ENCODE measurements around the gene TBC1D14. TPM values are rescaled to one million over a fixed set of nuclear protein-coding genes. Genes with fewer than 3 reads are reported as not detected.

The TBC1D14 gene
- total and polyA plus RNA-seq, 2 of the 4 experiments (the other 2 are of a cell fraction): 31.7 to 40.7 TPM

- no peak for ATAC-seq (ENCODE audit: low read depth)
- peaks cover 16% of the 10 kb centered on the region for H3K4me1 ChIP-seq (ENCODE audit: control insufficient read depth, insufficient read depth, low read length)
- H3K9ac ChIP-seq (ENCODE audit: low read depth, low read length): no peak overlapping the region
- H3K9me1 ChIP-seq (ENCODE audit: insufficient read depth, low read length): peaks cover 17% of the 10 kb centered on the region
- H3K27ac ChIP-seq (ENCODE audit: insufficient read depth, low read length): no peak overlapping the region
- no peaks in the 10 kb centered on the region for H3K27me3 ChIP-seq (ENCODE audit: control insufficient read depth, insufficient read depth, low read length)
- TF ChIP-seq CEBPB (IDR thresholded peaks at IDR 0.05; ENCODE audit: low read depth, low read length) (no peak), POLR2A (IDR thresholded peaks at IDR 0.05; ENCODE audit: low read depth, low read length) (no peak), RAD21 (IDR thresholded peaks at IDR 0.05; ENCODE audit: low read length) (no peak), SMC3 (IDR thresholded peaks at IDR 0.05; ENCODE audit: low read depth, low read length) (no peak), RFX5 (IDR thresholded peaks at IDR 0.05; ENCODE audit: low read depth, low read length) (no peak), FOS (IDR thresholded peaks at IDR 0.05; ENCODE audit: low read depth, low read length) (no peak), MAFK (IDR thresholded peaks at IDR 0.05; ENCODE audit: low read depth, low read length) (no peak), CHD1 (IDR thresholded peaks at IDR 0.05; ENCODE audit: low read depth, low read length) (no peak), USF2 (IDR thresholded peaks at IDR 0.05; ENCODE audit: low read depth, low read length) (no peak), BHLHE40 (IDR thresholded peaks at IDR 0.05; ENCODE audit: low read depth, low read length) (no peak)
- no peak overlapping the region for H3K23ac ChIP-seq (ENCODE audit: low read depth, low read length)
- peaks cover 11% of the 10 kb centered on the region for H4K20me1 ChIP-seq (ENCODE audit: insufficient read depth, low read length)
- ChIA-PET CTCF (no interaction called here), POLR2A (ENCODE audit: unreplicated experiment) (no interaction called here)
- dilution Hi-C loops (cut with HindIII; ENCODE audit: low sequenced_read_pairs, unreplicated experiment) (no loop called here), intact Hi-C loops (cut with micrococcal nuclease) (no loop called here), in situ Hi-C loops (cut with MboI; ENCODE audit: low sequenced_read_pairs) (no loop called here)
- H2BK5ac ChIP-seq (ENCODE audit: low read depth, low read length, poor library complexity, severe bottlenecking): no peak overlapping the region
- H2AFZ ChIP-seq (replicated peaks; ENCODE audit: low read length, poor library complexity): no peak overlapping the region
- peaks cover 18 to 44% of the 10 kb centered on the region in 2 experiments for H3K79me1 ChIP-seq (ENCODE audit: low read depth in 1 of 2, low read length in 2 of 2)
- H3K4me3 ChIP-seq (ENCODE audit: insufficient read depth, low read depth, low read length): no peak overlapping the region
- no peak overlapping the region for H3K18ac ChIP-seq (ENCODE audit: low read depth, low read length)
- H2BK120ac ChIP-seq (ENCODE audit: low read depth, low read length): no peak overlapping the region
- H2AK9ac ChIP-seq (replicated peaks; ENCODE audit: low read depth, low read length, poor library complexity): no peak overlapping the region
- H3K36me3 ChIP-seq (ENCODE audit: control insufficient read depth, insufficient read depth, low read length): no peaks in the 10 kb centered on the region
- no peak overlapping the region for H3K14ac ChIP-seq (replicated peaks; ENCODE audit: low read depth, low read length)
- H4K5ac ChIP-seq (ENCODE audit: low read depth, low read length): no peak overlapping the region
- H2BK15ac ChIP-seq (ENCODE audit: low read depth, low read length): no peak overlapping the region
- no peaks in the 10 kb centered on the region for H3K9me3 ChIP-seq (ENCODE audit: control insufficient read depth, insufficient read depth, low read length)
- H3K4me2 ChIP-seq (ENCODE audit: low read depth, low read length): no peak overlapping the region
- DNase-seq: no peak
- no peak overlapping the region for H2AK5ac ChIP-seq (ENCODE audit: low read depth, low read length)
- no CpG with 5 or more reads among the region's 5 CpGs for WGBS, 2 experiments (ENCODE audit: extremely low coverage in 2 of 2, insufficient read length in 1 of 2)
- no peak overlapping the region for H3K4ac ChIP-seq (ENCODE audit: low read depth, low read length)
- H4K8ac ChIP-seq (ENCODE audit: low read depth in 2 of 2, low read length in 2 of 2): no peak overlapping the region
- H2BK20ac ChIP-seq (ENCODE audit: low read depth, low read length): no peak overlapping the region
- H3K56ac ChIP-seq (ENCODE audit: extremely low read depth, insufficient read depth, low read length): no peak overlapping the region
- no peak overlapping the region for H4K91ac ChIP-seq (ENCODE audit: insufficient read depth, low read depth, low read length)
- BruUV-seq (replicated peaks): no TSS peak
These were observed 49.6 kb downstream of the TBC1D14 start for GRCh38 chr4:6959261-6959660.
